ENCODE results near the gene DIS3L2. TPM values are rescaled to one million over a fixed set of nuclear protein-coding genes. Genes with fewer than 3 reads are reported as not detected.
"Not testable (repeated sequence)": the region's sequence is repeated elsewhere in the genome, so short reads cannot be mapped to it uniquely, and the experiment has no call there.

The DIS3L2 gene
- total and polyA plus RNA-seq, 10 donors = 9.1 to 59.8 (median 35.4) TPM

GRCh38 chr2:232111551-232111950, 150.0 kb downstream of the DIS3L2 start:
- TF ChIP-seq POLR2A (IDR thresholded peaks at IDR 0.05) = no peak
- TF ChIP-seq CTCF (IDR thresholded peaks at IDR 0.05 in 8 of 11, conservative IDR thresholded peaks at IDR 0.05 in 3 of 11) = no peak
- no peak for TF ChIP-seq POLR2AphosphoS5 (IDR thresholded peaks at IDR 0.05)
- DNase-seq = no peak
- Histone ChIP-seq H3K36me3 (peaks cover 0 to 2% (median 0%) of the 10 kb centered on the region in 6 donors), H3K27me3 (replicated peaks in 1 of 7) (no peaks in the 10 kb centered on the region), H3K4me3 (no peak overlapping the region), H3K9me3 (no peaks in the 10 kb centered on the region), H3K27ac (no peak overlapping the region), H3K4me1 (no peaks in the 10 kb centered on the region)
- WGBS, 5 donors = 91 to 100% (median 96%) methylated on average over 1 of the region's 1 CpG
- intact Hi-C loops (cut with DNase I; ENCODE audit: low total_unique reads) = no loop called here

GRCh38 chr2:232113821-232114220, 152.3 kb downstream of the DIS3L2 start:
- Histone ChIP-seq H3K27ac (no peak overlapping the region), H3K9me3 (no peaks in the 10 kb centered on the region), H3K27me3 (replicated peaks in 1 of 7) (no peaks in the 10 kb centered on the region), H3K36me3 (peaks cover 0 to 4% (median 0%) of the 10 kb centered on the region in 6 donors), H3K4me3 (no peak overlapping the region), H3K4me1 (no peaks in the 10 kb centered on the region)
- 91 to 96% (median 95%) methylated on average over 1 of the region's 1 CpG for WGBS, 5 donors
- intact Hi-C loops (cut with DNase I; ENCODE audit: low total_unique reads) = no loop called here
- TF ChIP-seq POLR2A (IDR thresholded peaks at IDR 0.05) (no peak), CTCF (IDR thresholded peaks at IDR 0.05 in 8 of 11, conservative IDR thresholded peaks at IDR 0.05 in 3 of 11) (no peak), POLR2AphosphoS5 (IDR thresholded peaks at IDR 0.05) (no peak)
- DNase-seq = no peak

- H3K36me3 ChIP-seq; H3K9me3 ChIP-seq; intact Hi-C loops (cut with DNase I; ENCODE audit: low total_unique reads); H3K4me1 ChIP-seq; H3K4me3 ChIP-seq; H3K27me3 ChIP-seq (replicated peaks in 1 of 7); H3K27ac ChIP-seq; DNase-seq: not testable (repeated sequence)
- WGBS, 5 donors = 91 to 97% (median 92%) methylated on average over 6 of the region's 6 CpGs
Observed at GRCh38 chr2:232115728-232116361, 154.3 kb downstream of the DIS3L2 start.

GRCh38 chr2:232116852-232117251, 155.3 kb downstream of the DIS3L2 start:
- H3K4me1 ChIP-seq = peaks cover 0 to 7% (median 0%) of the 10 kb centered on the region in 6 donors
- 56 to 83% (median 62%) methylated on average over 3 of the region's 3 CpGs for WGBS, 5 donors
- no peaks in the 10 kb centered on the region for H3K9me3 ChIP-seq
- H3K27me3 ChIP-seq (replicated peaks in 1 of 7) = no peaks in the 10 kb centered on the region
- H3K36me3 ChIP-seq = peaks cover 0 to 7% (median 0%) of the 10 kb centered on the region in 6 donors
- TF ChIP-seq CTCF (IDR thresholded peaks at IDR 0.05 in 8 of 11, conservative IDR thresholded peaks at IDR 0.05 in 3 of 11) (no peak), POLR2A (IDR thresholded peaks at IDR 0.05) (no peak), POLR2AphosphoS5 (IDR thresholded peaks at IDR 0.05) (no peak)
- H3K27ac ChIP-seq = no peak overlapping the region
- intact Hi-C loops (cut with DNase I; ENCODE audit: low total_unique reads) = no loop called here
- no peak for DNase-seq
- H3K4me3 ChIP-seq = no peak overlapping the region
